M059J (cell line): ENCODE data around the gene CMIP. TPM values are rescaled to one million over a fixed set of nuclear protein-coding genes. Genes with fewer than 3 reads are reported as not detected.

ENCODE experiments used
- DNase-seq: peaks from one replicate; pipeline ENCODE4 v3.0.0-alpha.2; 2012; ENCODE audit warnings: low read depth
- total RNA-seq: library from RNA; depleted of rRNA; stranded (reverse); fragments of >200 nt; shearing (Covaris generic); gene quantifications from 2 replicates; pipeline ENCODE4 v1.2.3, GENCODE V29; 2014

CMIP gene
- total RNA-seq, 1 experiment from 2014 or later: 15.8 TPM

DNA sequence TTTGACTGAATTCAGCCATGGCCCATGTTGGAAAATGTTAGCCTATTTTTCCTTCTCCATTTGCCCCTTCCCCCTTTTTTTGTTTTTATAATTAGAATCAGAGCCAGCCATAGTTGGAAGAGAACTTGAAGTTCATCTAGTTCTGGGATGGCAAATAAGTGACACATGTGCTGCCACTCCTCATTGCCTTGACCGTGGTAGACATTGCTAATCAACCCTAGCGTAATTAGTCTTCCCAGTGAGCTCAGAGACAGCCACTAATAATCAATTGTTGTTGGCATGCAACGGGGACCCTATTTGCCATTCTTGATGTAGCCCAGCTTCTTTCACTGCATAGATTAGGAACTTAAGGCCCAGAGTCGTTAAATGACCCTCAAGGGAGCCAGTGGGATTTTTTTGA, 16.6 kb downstream of the CMIP start:
- no peak for DNase-seq

- DNase-seq: no peak
Measured at GRCh38 chr16:81461766-81462165, 17.2 kb downstream of the CMIP start.

GRCh38 chr16:81462683-81463082, 18.1 kb downstream of the CMIP start:
- DNase-seq: peak; percentile 83

- peak; percentile 56 for DNase-seq
Measured at GRCh38 chr16:81463296-81463890, 18.8 kb downstream of the CMIP start.

DNA sequence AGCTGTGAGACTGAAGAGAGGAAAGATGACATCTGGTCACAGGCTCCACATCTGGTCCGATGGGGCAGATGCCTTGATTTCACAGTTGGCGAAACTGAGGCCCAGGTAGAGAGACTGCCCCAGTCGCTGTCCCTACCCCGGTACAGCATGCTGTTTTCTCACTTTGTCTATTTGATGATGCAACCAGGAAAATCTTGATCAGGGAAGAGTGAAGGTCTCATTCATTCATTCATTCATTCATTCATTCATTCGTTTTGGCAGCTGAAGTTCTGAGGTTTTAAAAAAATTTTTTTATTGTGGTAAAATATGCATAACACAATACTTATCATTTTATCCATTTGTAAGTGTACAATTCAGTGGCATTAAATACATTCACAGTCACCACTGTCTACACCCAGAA, 19.7 kb downstream of the CMIP start:
- no peak for DNase-seq

GRCh38 chr16:81465375-81465943, 20.9 kb downstream of the CMIP start:
- DNase-seq: no peak

GRCh38 chr16:81466356-81466980, 21.9 kb downstream of the CMIP start:
- no peak for DNase-seq

DNA sequence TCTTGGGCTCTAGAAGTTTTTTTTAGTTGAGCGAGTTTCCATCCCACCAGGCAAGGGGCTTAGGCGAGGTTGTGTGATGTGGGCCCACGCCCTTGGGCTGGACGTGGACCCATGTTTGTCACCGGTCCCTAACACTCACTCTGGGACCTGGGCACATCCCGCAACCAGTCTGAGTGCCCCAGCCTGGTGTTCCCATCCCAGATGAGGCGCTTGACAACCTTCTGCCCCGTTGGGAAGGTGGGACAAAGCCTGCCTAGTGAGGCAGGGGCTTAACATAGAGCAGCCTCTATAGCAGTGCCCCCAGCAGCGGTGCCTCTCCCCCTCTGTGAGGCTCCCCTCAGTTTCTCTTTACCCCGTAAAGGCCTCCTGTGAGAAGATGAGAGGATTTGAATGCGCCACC, 22.5 kb downstream of the CMIP start:
- no peak for DNase-seq

DNA sequence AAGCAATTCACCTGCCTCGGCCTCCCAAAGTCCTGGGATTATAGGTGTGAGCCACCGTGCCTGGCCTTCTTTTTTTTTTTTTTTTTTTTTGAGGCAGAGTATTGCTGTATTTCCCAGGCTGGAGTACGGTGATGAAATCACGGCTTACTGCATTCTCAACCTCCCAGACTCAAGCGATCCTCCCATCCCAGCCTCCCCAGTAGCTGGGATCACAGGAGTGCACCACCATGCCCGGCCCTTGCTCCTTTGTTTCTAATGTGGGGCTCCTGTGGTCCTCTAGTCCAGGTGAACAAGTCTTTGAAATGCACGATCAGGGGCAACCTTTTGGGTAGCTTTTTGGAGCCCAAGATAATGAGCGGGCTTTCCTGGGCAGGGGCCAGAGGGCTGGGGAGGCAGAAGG, 23.2 kb downstream of the CMIP start:
- no peak for DNase-seq

GRCh38 chr16:81468269-81468902, 23.8 kb downstream of the CMIP start:
- no peak for DNase-seq

DNA sequence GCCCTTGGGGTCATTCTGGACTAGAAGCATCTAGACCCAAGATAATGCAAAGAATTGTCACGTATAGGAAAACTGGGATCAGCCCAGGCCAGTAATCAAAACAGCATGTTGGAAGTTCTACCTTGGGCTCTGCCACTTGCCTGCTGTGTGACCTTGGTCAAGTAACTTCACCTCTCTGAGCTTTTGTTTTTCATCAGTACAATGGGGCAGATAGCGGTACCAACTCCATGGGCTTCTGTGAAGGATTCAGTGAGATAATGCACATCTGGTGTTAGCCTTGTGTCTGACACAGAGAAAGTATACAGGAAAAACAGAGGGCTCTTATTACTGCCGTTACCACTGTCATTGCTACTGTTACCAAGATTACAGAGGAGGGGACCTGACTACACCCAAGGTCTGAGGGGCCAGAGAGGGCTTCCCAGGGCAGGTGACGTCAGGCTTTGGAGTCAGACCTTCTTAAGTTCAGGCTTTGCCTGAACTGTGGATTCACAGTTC, 24.6 kb downstream of the CMIP start:
- DNase-seq: no peak

DNA sequence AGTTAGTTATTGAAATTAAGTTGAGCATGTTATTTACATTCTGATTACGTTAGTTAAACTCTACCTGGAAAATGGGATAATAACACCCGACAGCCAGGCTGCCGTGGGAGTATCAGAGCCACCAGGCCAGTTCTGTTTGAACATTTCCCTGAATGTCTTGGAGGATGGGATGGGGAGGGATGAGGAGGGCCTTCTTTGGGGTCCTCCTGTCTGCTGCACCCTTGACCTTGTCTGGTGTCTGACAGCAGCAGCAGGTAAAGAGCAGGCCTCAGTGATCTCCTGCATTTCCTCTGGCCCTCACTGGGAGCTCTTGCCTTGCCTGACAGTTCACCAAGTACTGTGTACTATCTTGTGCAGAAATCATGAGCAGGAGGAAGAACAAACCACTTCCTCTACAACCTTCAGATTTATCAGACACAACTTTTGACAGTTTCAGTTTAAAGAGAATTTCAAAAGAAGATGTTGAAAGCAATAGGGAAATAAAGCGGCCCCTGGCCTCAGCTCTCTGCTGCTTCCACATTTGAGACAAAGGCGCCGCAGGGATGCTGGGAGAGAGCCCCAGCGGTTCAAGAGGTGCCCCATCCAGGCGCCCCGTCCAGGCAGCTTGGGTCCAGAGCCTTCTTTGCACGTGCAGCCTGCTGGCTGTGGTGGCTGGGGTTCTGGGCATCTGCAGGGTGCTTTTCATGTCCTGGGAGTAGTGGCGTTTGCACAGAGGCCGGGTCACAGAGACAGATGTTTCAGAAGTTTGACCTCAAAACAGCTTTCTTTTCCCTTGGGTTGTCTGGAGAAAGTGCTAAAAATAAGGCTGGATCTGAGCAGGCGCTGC, 25.3 kb downstream of the CMIP start:
- no peak for DNase-seq

- DNase-seq: no peak
Measured at GRCh38 chr16:81470796-81471636, 26.4 kb downstream of the CMIP start.

- no peak for DNase-seq
Measured at GRCh38 chr16:81471882-81472281, 27.3 kb downstream of the CMIP start.

DNA sequence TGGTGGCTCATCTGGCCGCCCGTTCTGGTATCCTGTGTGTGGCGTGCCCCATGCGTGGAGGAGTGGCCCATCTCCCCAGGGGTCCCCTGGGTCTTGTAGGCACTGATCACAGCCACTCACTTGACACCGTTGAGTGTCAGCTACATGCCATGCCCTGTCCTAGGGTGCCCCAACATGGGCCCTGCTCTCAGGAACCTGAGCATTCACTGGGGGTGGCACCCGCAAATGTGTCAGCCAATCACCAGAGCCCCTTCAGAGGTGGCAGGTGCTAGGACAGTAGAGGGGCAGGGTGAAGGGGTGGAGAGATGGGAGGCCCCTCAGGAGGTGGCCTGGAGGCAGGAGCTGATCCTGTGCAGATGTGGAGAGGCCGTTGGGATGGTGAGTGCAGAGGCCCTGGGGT, 27.8 kb downstream of the CMIP start:
- no peak for DNase-seq

GRCh38 chr16:81473066-81473488, 28.5 kb downstream of the CMIP start:
- no peak for DNase-seq

DNA sequence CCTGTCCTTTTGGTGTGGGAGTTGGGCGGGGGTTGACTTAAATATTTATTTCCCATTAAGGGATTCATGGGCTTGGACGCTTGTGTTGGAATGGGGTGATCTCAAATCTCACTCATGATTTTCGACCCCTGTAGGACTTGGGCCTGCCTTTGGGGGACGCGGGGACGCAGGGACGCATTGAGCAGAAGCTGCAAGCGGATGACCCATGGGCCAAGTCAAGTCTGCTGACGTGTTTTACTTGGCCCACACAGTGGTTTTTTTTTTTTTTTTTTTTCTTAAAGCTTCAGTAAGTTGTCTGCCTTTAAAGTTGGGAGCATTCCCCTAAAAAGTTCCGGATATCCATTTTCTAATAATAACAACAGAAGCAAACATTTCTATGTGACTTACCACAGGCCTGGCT, 28.9 kb downstream of the CMIP start:
- no peak for DNase-seq

DNA sequence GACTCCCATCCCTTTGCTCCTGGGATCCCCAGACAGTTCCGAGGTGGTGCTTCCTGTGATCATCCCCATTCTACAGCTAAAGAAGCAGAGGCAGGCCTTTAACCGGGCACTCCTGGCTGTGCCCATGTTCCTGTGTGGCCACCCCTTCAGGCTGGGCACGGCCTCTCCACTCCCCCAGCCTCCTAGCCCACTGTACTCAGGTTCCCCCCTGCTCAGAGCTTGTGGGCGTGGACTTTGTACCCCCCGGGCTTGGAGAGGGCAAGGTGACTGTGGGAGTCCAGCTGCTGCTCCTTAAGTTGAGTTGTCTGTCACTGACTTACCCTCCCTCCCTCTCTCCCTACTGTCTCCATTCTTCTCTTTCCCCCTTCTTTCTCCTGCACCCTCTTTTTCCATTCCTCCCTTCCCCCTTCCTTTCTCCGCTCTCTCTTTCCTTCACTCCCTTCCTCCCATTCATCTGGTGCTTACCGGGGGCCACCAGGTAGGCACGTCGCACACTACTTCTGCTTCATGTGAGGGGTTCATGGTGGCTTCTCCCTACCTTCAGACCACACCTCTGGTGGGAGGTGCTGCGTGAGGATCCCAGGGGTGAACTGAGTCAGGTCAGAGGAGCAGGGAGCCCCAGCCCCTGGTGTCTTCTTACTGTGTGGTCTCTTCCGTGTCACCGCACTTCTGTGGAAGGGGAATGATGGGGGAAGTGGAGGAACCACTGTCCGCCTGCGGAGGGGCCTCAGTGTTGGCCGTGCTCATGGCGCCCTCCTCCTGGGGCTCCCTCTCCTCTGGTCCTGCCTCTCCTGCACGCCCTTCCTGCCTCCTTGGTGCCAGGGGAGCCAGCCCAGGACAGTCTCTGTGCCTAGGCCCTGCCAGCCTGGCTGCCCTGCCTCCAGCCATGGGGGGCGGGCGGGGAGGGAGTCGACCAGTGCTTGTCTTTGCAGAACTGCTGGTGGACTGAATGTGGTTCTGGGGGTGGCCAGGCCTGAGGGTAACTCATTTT, 29.7 kb downstream of the CMIP start:
- no peak for DNase-seq
